H1 (cell line): ENCODE data around the gene SHISA9. TPM values are rescaled to one million over a fixed set of nuclear protein-coding genes. Genes with fewer than 3 reads are reported as not detected.

Source experiments
- CTCF ChIA-PET: fragments of 300-600 bp; sonication (Branson Sonifier 250); formaldehyde crosslinking; loops from one replicate; lab custom pipeline; 2021; ENCODE audit not compliant: partially characterized antibody; lab: Charles Lee
- POLR2A ChIA-PET: fragments of 300-600 bp; sonication (Branson Sonifier 250); formaldehyde crosslinking; loops from one replicate; lab custom pipeline; 2021; ENCODE audit warnings: inconsistent platforms; ENCODE audit not compliant: partially characterized antibody; lab: Charles Lee
- DNase-seq, 2 experiments: peaks; one replicate each; pipeline versions ENCODE4 v3.0.0 to v3.0.0-alpha.2; 2010 to 2022; ENCODE audit warnings: low spot score in 2 of 2, low read depth in 1 of 2, mixed read lengths in 1 of 2
- FAIRE-seq: peaks from 2 replicates; lab custom pipeline; 2011; peaks lifted over from hg19 to GRCh38; lab: Jason Lieb, UNC
- H2AFZ ChIP-seq: 2 replicates; pipeline ENCODE4 v1.8.1; 2012; ENCODE audit warnings: low read length, inconsistent platforms
- H2AK5ac ChIP-seq: 2 replicates; pipeline ENCODE4 v1.6.1; 2013; ENCODE audit warnings: low read depth, low read length
- H2BK120ac ChIP-seq: replicated peaks from 2 replicates; pipeline ENCODE3; 2013; ENCODE audit warnings: low read depth, low read length, inconsistent platforms
- H2BK12ac ChIP-seq: 2 replicates; pipeline ENCODE4 v1.6.1; 2013; ENCODE audit warnings: low read depth, low read length
- H2BK15ac ChIP-seq: 2 replicates; pipeline ENCODE4 v1.6.1; 2013; ENCODE audit warnings: low read length
- H2BK20ac ChIP-seq: 2 replicates; pipeline ENCODE4 v1.6.1; 2013; ENCODE audit warnings: low read length
- H2BK5ac ChIP-seq: 2 replicates; pipeline ENCODE4 v1.6.1; 2013; ENCODE audit warnings: low read depth, low read length
- H3K14ac ChIP-seq: 2 replicates; pipeline ENCODE4 v1.6.1; 2013; ENCODE audit warnings: inconsistent platforms; ENCODE audit not compliant: insufficient read length
- H3K18ac ChIP-seq: 2 replicates; pipeline ENCODE4 v1.6.1; 2013; ENCODE audit warnings: low read length; ENCODE audit errors: extremely low read depth
- H3K23ac ChIP-seq: 2 replicates; pipeline ENCODE4 v1.6.1; 2013; ENCODE audit warnings: inconsistent platforms; ENCODE audit not compliant: insufficient read length
- H3K23me2 ChIP-seq: 2 replicates; pipeline ENCODE4 v1.6.1; 2013; ENCODE audit warnings: low read depth, low read length
- H3K27ac ChIP-seq: 2 replicates; pipeline ENCODE4 v1.6.1; 2011; ENCODE audit warnings: low read depth, low read length, inconsistent platforms
- H3K27me3 ChIP-seq, 4 experiments: replicated peaks in 1 of 4; 1 replicate in 1 of 4; 2 replicates in 3 of 4; pipeline versions ENCODE4 v1.6.1 to v1.8.1; 2011 to 2013; ENCODE audit warnings: low read length in 3 of 4, mild to moderate bottlenecking in 3 of 4, inconsistent platforms in 2 of 4, mixed read lengths in 2 of 4, moderate library complexity in 1 of 4; ENCODE audit not compliant: control insufficient read depth in 3 of 4, insufficient read depth in 3 of 4; ENCODE audit errors: extremely low read depth in 1 of 4
- H3K36me3 ChIP-seq, 4 experiments: 2 replicates each; pipeline versions ENCODE4 v1.6.1 to v1.8.1; 2011 to 2013; ENCODE audit warnings: mild to moderate bottlenecking in 4 of 4, low read length in 3 of 4, moderate library complexity in 2 of 4, control low read depth in 1 of 4, inconsistent platforms in 1 of 4; ENCODE audit not compliant: insufficient read depth in 4 of 4, control insufficient read depth in 2 of 4
- H3K4ac ChIP-seq: replicated peaks from 2 replicates; pipeline ENCODE3; 2013; ENCODE audit warnings: low read length, low read depth, mixed read lengths, inconsistent platforms; ENCODE audit not compliant: insufficient read length
- H3K4me1 ChIP-seq, 4 experiments: replicated peaks in 1 of 4; 1 replicate in 1 of 4; 2 replicates in 3 of 4; pipeline versions ENCODE4 v1.6.1 to v1.8.1; 2011 to 2013; ENCODE audit warnings: low read length in 3 of 4, inconsistent platforms in 2 of 4, mixed read lengths in 1 of 4; ENCODE audit not compliant: insufficient read depth in 4 of 4, control insufficient read depth in 3 of 4
- H3K4me2 ChIP-seq, 2 experiments: 2 replicates each; pipeline versions ENCODE4 v1.6.1 to v1.8.1; 2011 to 2013; ENCODE audit warnings: low read depth in 2 of 2, low read length in 2 of 2, control low read depth in 1 of 2, inconsistent platforms in 1 of 2, mild to moderate bottlenecking in 1 of 2; ENCODE audit not compliant: insufficient read depth in 1 of 2
- H3K4me3 ChIP-seq, 4 experiments: fragments of 200-600, 300-600 bp in 1 of 4; sonication (generic), shearing (Covaris generic), sonication (Bioruptor Twin) in 1 of 4; 2 replicates each; pipeline versions ENCODE4 v1.5.1 to v1.8.1; 2011 to 2016; ENCODE audit warnings: low read length in 4 of 4, low read depth in 3 of 4, control low read depth in 2 of 4, inconsistent platforms in 2 of 4, mild to moderate bottlenecking in 2 of 4, mixed read lengths in 1 of 4, moderate library complexity in 1 of 4; ENCODE audit not compliant: insufficient read depth in 2 of 4; ENCODE audit errors: extremely low read depth in 1 of 4
- H3K56ac ChIP-seq: replicated peaks from 2 replicates; pipeline ENCODE3; 2013; ENCODE audit warnings: low read depth, mild to moderate bottlenecking, mixed read lengths, low read length, inconsistent platforms; ENCODE audit not compliant: insufficient read length
- H3K79me1 ChIP-seq: 2 replicates; pipeline ENCODE4 v1.6.1; 2013; ENCODE audit warnings: low read depth, low read length, control low read depth
- H3K79me2 ChIP-seq, 2 experiments: 2 replicates each; pipeline versions ENCODE4 v1.6.1 to v1.8.1; 2012 to 2013; ENCODE audit warnings: low read length in 2 of 2, mild to moderate bottlenecking in 2 of 2, inconsistent platforms in 1 of 2; ENCODE audit not compliant: insufficient read depth in 2 of 2, control insufficient read depth in 1 of 2
- H3K9ac ChIP-seq, 4 experiments: replicated peaks in 1 of 4; 1 replicate in 1 of 4; 2 replicates in 3 of 4; pipeline versions ENCODE4 v1.6.1 to v1.8.1; 2011 to 2013; ENCODE audit warnings: low read depth in 3 of 4, low read length in 3 of 4, control low read depth in 2 of 4, mild to moderate bottlenecking in 2 of 4, moderate library complexity in 2 of 4, inconsistent platforms in 1 of 4; ENCODE audit errors: extremely low read depth in 1 of 4
- H3K9me3 ChIP-seq, 2 experiments: 2 replicates each; pipeline versions ENCODE4 v1.6.1 to v1.8.1; 2012 to 2013; ENCODE audit warnings: mild to moderate bottlenecking in 2 of 2, moderate library complexity in 2 of 2, control low read depth in 1 of 2, inconsistent platforms in 1 of 2, low read depth in 1 of 2, low read length in 1 of 2, mixed read lengths in 1 of 2; ENCODE audit not compliant: insufficient read depth in 2 of 2
- H4K20me1 ChIP-seq, 2 experiments: replicated peaks in 1 of 2; 2 replicates each; pipeline versions ENCODE3 to v1.8.1; 2011 to 2013; ENCODE audit warnings: inconsistent platforms in 2 of 2, low read length in 2 of 2, mild to moderate bottlenecking in 1 of 2; ENCODE audit not compliant: insufficient read depth in 2 of 2, control insufficient read depth in 1 of 2
- H4K5ac ChIP-seq: 2 replicates; pipeline ENCODE4 v1.6.1; 2013; ENCODE audit warnings: low read length, low read depth, mixed read lengths, inconsistent platforms; ENCODE audit not compliant: insufficient read length
- H4K8ac ChIP-seq: 2 replicates; pipeline ENCODE4 v1.8.0; 2013; ENCODE audit warnings: mild to moderate bottlenecking, moderate library complexity, low read length, inconsistent platforms; ENCODE audit not compliant: insufficient read depth; ENCODE audit errors: extremely low read depth
- H4K91ac ChIP-seq: replicated peaks from 2 replicates; pipeline ENCODE3; 2013; ENCODE audit warnings: low read length, mixed read lengths, inconsistent platforms; ENCODE audit not compliant: insufficient read length
- CBX5 ChIP-seq: fragments of 300-800, 300-1000 bp; sonication (generic); IDR thresholded peaks from 2 replicates; pipeline ENCODE4 v1.7.1; 2016; ENCODE audit warnings: antibody characterized with exemption, low read length, low read depth
- CEBPB ChIP-seq: IDR thresholded peaks from 2 replicates; pipeline ENCODE4 v1.6.1; 2012; ENCODE audit warnings: low read depth, low read length
- CHD1 ChIP-seq: IDR thresholded peaks from 2 replicates; pipeline ENCODE4 v1.6.1; 2012; ENCODE audit warnings: low read depth, low read length, improper control_type of control experiment
- EGR1 ChIP-seq: IDR thresholded peaks from 2 replicates; pipeline ENCODE4 v1.6.1; 2011; ENCODE audit warnings: low read depth, low read length, borderline replicate concordance
- JUN ChIP-seq: IDR thresholded peaks from 2 replicates; pipeline ENCODE4 v1.6.1; 2011; ENCODE audit warnings: low read depth, mild to moderate bottlenecking, improper control_type of control experiment, low read length
- KDM1A ChIP-seq: fragments of 200-600, 300-600 bp; sonication (generic); IDR thresholded peaks from 2 replicates; pipeline ENCODE4 v1.7.1; 2016; ENCODE audit warnings: mild to moderate bottlenecking, low read length, borderline replicate concordance
- MAFK ChIP-seq: IDR thresholded peaks from 2 replicates; pipeline ENCODE4 v1.6.1; 2012; ENCODE audit warnings: low read depth, mild to moderate bottlenecking, improper control_type of control experiment, low read length
- NANOG ChIP-seq: IDR thresholded peaks from 2 replicates; pipeline ENCODE4 v1.6.1; 2011; ENCODE audit warnings: low read length, low read depth, mild to moderate bottlenecking, inconsistent platforms; ENCODE audit not compliant: insufficient read depth, poor library complexity, severe bottlenecking
- PHF8 ChIP-seq: fragments of 200-600 bp; sonication (generic); conservative IDR thresholded peaks from 2 replicates; pipeline ENCODE4 v1.7.1; 2012; ENCODE audit warnings: low read depth, mild to moderate bottlenecking, inconsistent platforms, low read length, moderate library complexity
- RBBP5 ChIP-seq: IDR thresholded peaks from 2 replicates; pipeline ENCODE4 v1.7.1; 2012; ENCODE audit warnings: low read depth, mild to moderate bottlenecking, inconsistent platforms, low read length, moderate library complexity, borderline replicate concordance
- SP1 ChIP-seq: IDR thresholded peaks from 2 replicates; pipeline ENCODE4 v1.6.1; 2011; ENCODE audit warnings: low read depth, low read length
- USF2 ChIP-seq: IDR thresholded peaks from 2 replicates; pipeline ENCODE4 v1.6.1; 2011; ENCODE audit warnings: low read length, improper control_type of control experiment
- WGBS, 2 experiments: shearing (Covaris generic) in 1 of 2; methylation state at CpG; one replicate each; pipeline versions ENCODE4 v1.1.6 to v1.1.7; 2013 to 2015; ENCODE audit warnings: low lambda C conversion rate in 2 of 2, mixed read lengths in 2 of 2, inconsistent platforms in 1 of 2, low coverage in 1 of 2, missing lambda C conversion rate in 1 of 2; ENCODE audit not compliant: insufficient replicate concordance in 2 of 2, insufficient coverage in 1 of 2, insufficient read length in 1 of 2; ENCODE audit errors: extremely low coverage in 1 of 2, missing lambda C conversion rate in 1 of 2; 5-methylcytosine and 5-hydroxymethylcytosine counted together
- polyA plus RNA-seq, 7 experiments: library from polyadenylated mRNA; depleted of rRNA in 3 of 7; stranded (reverse) in 5 of 7; unstranded in 2 of 7; fragments of >200 nt in 5 of 7; fragments of 200-250 nt in 2 of 7; gene quantifications; 1 replicate in 5 of 7; 2 replicates in 1 of 7; 4 replicates in 1 of 7; pipeline versions ENCODE4 v1.2.1 to v1.2.3, GENCODE V29; 2011 to 2013; ENCODE audit warnings: missing spikeins in 2 of 7, mixed read lengths in 2 of 7
- total RNA-seq: library from RNA; stranded (reverse); fragmentation: NEBNext Ultra II Directional; extraction: Animal tissue kit (Norgen Biotek cat#: 25700); gene quantifications from 2 replicates; pipeline ENCODE4 v1.2.1, GENCODE V29; 2021
- TF ChIP-seq, protein P1 (sequence below): IDR thresholded peaks from 2 replicates; pipeline ENCODE4 v1.6.1; 2012; ENCODE audit warnings: inconsistent platforms

The SHISA9 gene
- total and polyA plus RNA-seq, 2 of the 8 experiments (the other 6 are each of a cell fraction or from before 2014, with no cell fraction given), result 25.6 to 39.8 TPM

DNA sequence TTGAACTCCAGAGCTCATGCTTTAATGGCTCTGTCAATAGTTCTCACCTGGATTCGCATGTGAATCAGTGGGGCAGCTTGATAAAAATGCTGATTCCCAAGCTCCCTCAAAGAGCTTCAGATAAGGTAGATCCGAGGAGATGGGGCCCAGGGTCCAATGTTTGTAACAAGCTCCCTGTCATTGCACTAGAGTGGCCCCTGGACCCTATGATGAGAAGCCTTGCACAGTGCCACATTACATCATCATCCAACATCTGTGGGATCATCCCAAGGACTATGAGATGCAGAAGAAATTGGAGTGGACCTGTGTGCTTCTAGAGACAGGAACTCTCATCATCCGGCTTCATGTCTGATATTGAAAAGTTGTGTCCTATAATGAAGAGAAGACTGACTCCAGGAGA, 340.8 kb downstream of the SHISA9 start:
- Histone ChIP-seq H3K23me2 (no peaks in the 10 kb centered on the region), H3K36me3 (no peaks in the 10 kb centered on the region), H2BK5ac (no peak overlapping the region), H3K9ac (no peak overlapping the region), H2BK15ac (no peak overlapping the region), H3K4me2 (no peak overlapping the region), H2AFZ (no peak overlapping the region), H2BK20ac (no peak overlapping the region), H3K4ac (no peak overlapping the region), H3K79me1 (no peaks in the 10 kb centered on the region), H3K9me3 (no peaks in the 10 kb centered on the region), H4K8ac (no peak overlapping the region), H3K23ac (no peak overlapping the region), H2BK12ac (no peak overlapping the region), H2BK120ac (no peak overlapping the region), H3K79me2 (no peaks in the 10 kb centered on the region), H2AK5ac (no peak overlapping the region), H3K18ac (no peak overlapping the region), H3K4me3 (no peak overlapping the region), H4K20me1 (peaks cover 0 to 3% of the 10 kb centered on the region in 2 experiments), H4K91ac (no peak overlapping the region), H3K27ac (no peak overlapping the region), H4K5ac (no peak overlapping the region), H3K14ac (no peak overlapping the region), H3K27me3 (no peaks in the 10 kb centered on the region), H3K56ac (no peak overlapping the region), H3K4me1 (no peaks in the 10 kb centered on the region; a peak in 2 of 7 replicates)
- ChIA-PET CTCF (interaction anchor here (0.8 kb wide), 1 partner anchor 10 kb away, joined by 3 read pairs; no protein-coding TSS in a partner anchor), POLR2A (no interaction called here)
- FAIRE-seq (no peak), DNase-seq (no peak)
- no peak for TF ChIP-seq KDM1A
- TF ChIP-seq CBX5, result no peak
- TF ChIP-seq JUN, result no peak
- TF ChIP-seq MAFK, result no peak
- TF ChIP-seq SP1, result no peak
- no peak for TF ChIP-seq USF2
- no peak for TF ChIP-seq PHF8
- no peak for TF ChIP-seq NANOG
- TF ChIP-seq, protein P1, sequence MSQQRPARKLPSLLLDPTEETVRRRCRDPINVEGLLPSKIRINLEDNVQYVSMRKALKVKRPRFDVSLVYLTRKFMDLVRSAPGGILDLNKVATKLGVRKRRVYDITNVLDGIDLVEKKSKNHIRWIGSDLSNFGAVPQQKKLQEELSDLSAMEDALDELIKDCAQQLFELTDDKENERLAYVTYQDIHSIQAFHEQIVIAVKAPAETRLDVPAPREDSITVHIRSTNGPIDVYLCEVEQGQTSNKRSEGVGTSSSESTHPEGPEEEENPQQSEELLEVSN, result no peak
- no peak for TF ChIP-seq EGR1
- TF ChIP-seq CEBPB, result no peak
- TF ChIP-seq CHD1, result no peak
- no peak for TF ChIP-seq RBBP5
- 89% methylated on average over 3 of the region's 3 CpGs; no CpG with 5 or more reads in 1 of the 2 experiments for WGBS, 2 experiments
